GM23248 (cell line): ENCODE data around the gene TDRD3.

Source experiments
- EZH2 ChIP-seq: fragments of 200-600 bp; sonication (generic); IDR thresholded peaks from 2 replicates; pipeline ENCODE4 v1.6.1; 2018; ENCODE audit warnings: antibody characterized with exemption, mild to moderate bottlenecking; ENCODE audit not compliant: insufficient read depth, poor library complexity, severe bottlenecking
- EZH2phosphoT487 ChIP-seq: fragments of 200-600 bp; sonication (generic); IDR thresholded peaks from 2 replicates; pipeline ENCODE4 v1.6.1; 2018; ENCODE audit warnings: antibody characterized with exemption, moderate library complexity, mild to moderate bottlenecking, low read depth; ENCODE audit not compliant: insufficient read depth

DNA sequence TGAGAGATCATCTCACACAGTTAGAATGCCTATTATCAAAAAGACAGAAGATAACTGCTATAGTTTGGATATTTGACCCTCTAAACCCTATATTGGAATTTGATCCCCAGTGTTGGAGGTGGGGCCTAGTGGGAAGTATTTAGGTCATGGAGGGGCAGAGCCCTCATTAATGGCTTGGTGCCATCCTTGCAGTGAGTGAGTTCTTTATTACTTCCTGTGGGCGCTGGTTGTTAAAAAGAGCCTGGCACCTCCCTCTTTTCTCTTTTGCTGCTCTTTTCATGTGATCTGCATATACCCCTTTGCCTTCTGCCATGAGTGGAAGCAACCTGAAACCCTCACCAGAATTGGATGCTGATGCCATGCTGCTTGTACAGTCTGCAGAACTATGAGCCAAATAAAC lies 66.8 kb downstream of the TDRD3 start:
- no peak for TF ChIP-seq EZH2phosphoT487
- no peak for TF ChIP-seq EZH2
